Ammon's horn (tissue), 1 donor: ENCODE results near the gene BLACAT1.
"Not testable (repeated sequence)": the region's sequence is repeated elsewhere in the genome, so short reads cannot be mapped to it uniquely, and the experiment has no call there.

Experiments
- DNase-seq: peaks from one replicate; pipeline ENCODE4 v3.0.0-alpha.2; 2016; ENCODE audit warnings: low spot score

Gene BLACAT1

GRCh38 chr1:205416322-205416721, 39.5 kb downstream of the BLACAT1 start:
- no peak for DNase-seq

- no peak for DNase-seq
Measured at GRCh38 chr1:205410581-205411298, 45.1 kb downstream of the BLACAT1 start.

- no peak for DNase-seq
Measured at GRCh38 chr1:205407970-205408369, 47.9 kb downstream of the BLACAT1 start.

GRCh38 chr1:205406252-205406651, 49.6 kb downstream of the BLACAT1 start:
- not testable (repeated sequence) for DNase-seq
